HG02938 (cell line): Measurements from ENCODE around the gene NFS1.
A peak's percentile ranks its signal among the peaks of the same experiment; 100 is the strongest.
"Not testable (repeated sequence)": the region's sequence is repeated elsewhere in the genome, so short reads cannot be mapped to it uniquely, and the experiment has no call there.

Experiments
- ATAC-seq: cut with Tn5 transposase; IDR thresholded peaks from one replicate; pipeline ENCODE4 v1.9.1; 2021; ENCODE audit warnings: mild to moderate bottlenecking, moderate library complexity; ENCODE audit not compliant: unreplicated experiment

The NFS1 gene

GRCh38 chr20:35710039-35710438, 10.9 kb upstream of the NFS1 start:
- ATAC-seq = no peak

- no peak for ATAC-seq
These were observed 10.1 kb upstream of the NFS1 start for GRCh38 chr20:35709259-35709658.

- ATAC-seq = no peak
These were observed 9.3 kb upstream of the NFS1 start for GRCh38 chr20:35708502-35708901.

- ATAC-seq = not testable (repeated sequence)
These were observed 7.7 kb upstream of the NFS1 start for GRCh38 chr20:35706591-35707529.

GRCh38 chr20:35705894-35706293, 6.7 kb upstream of the NFS1 start:
- not testable (repeated sequence) for ATAC-seq

- ATAC-seq = no peak
These were observed 5.5 kb upstream of the NFS1 start for GRCh38 chr20:35704514-35705261.

- ATAC-seq = no peak
These were observed 3.9 kb upstream of the NFS1 start for GRCh38 chr20:35702824-35703695.

- ATAC-seq = no peak
These were observed 3.1 kb upstream of the NFS1 start for GRCh38 chr20:35702051-35702823.

- no peak for ATAC-seq
These were observed 1.5 kb upstream of the NFS1 start for GRCh38 chr20:35700625-35701148.

GRCh38 chr20:35699957-35700624, 939 bp upstream of the NFS1 start:
- ATAC-seq = no peak

GRCh38 chr20:35698298-35699126, 640 bp downstream of the NFS1 start:
- peak; percentile 31 for ATAC-seq

GRCh38 chr20:35697696-35698297, 1.4 kb downstream of the NFS1 start:
- no peak for ATAC-seq

- no peak for ATAC-seq
These were observed 3.2 kb downstream of the NFS1 start for GRCh38 chr20:35695978-35696377.

- ATAC-seq = no peak
These were observed 3.9 kb downstream of the NFS1 start for GRCh38 chr20:35695245-35695749.

- ATAC-seq = no peak
These were observed 8.9 kb downstream of the NFS1 start for GRCh38 chr20:35690265-35690664.

GRCh38 chr20:35686872-35687271, 12.3 kb downstream of the NFS1 start:
- not testable (repeated sequence) for ATAC-seq

- not testable (repeated sequence) for ATAC-seq
These were observed 13.8 kb downstream of the NFS1 start for GRCh38 chr20:35685368-35685767.

GRCh38 chr20:35681960-35682359, 17.2 kb downstream of the NFS1 start:
- no peak for ATAC-seq
